Activated gamma-delta T cell treated with Interleukin-2 at 50 U/mL for 16 hours (primary cell): ENCODE data around the gene PRKAR1B.
"Not testable (repeated sequence)": the region's sequence is repeated elsewhere in the genome, so short reads cannot be mapped to it uniquely, and the experiment has no call there.

Experiments
- DNase-seq: peaks from one replicate; pipeline ENCODE4 v3.0.0-alpha.2; 2020

Gene PRKAR1B

DNA sequence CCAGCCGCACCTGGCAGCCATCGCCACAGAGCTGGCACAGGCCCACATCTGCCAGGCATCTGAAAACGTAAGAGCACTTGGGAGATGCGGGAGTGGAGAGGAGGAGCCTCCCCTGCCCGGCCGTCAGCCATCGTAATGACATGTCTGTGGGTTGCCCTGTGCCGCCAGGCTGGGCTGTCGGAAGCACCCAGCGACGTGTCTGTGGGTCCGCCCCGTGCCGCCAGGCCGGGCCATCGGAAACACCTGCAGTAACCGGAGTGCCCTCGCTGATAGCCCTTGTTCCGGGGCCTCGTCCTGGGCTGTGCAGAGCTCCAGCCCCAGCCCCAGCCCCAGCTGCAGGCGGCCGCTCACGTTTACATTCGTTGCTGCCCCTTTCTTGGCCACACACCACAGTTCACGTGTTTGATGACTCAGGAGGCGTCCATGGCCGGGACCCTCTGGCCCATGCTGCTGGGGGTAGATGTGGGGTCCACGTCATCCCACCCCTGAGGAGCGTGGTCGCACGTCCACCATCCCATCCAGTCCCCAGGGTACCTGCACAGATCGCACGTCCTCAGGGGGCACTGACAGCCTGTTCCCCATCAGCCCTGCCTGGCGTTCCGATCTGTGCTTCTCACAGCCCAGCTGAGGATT, 30.0 kb upstream of the PRKAR1B start:
- DNase-seq = no peak

DNA sequence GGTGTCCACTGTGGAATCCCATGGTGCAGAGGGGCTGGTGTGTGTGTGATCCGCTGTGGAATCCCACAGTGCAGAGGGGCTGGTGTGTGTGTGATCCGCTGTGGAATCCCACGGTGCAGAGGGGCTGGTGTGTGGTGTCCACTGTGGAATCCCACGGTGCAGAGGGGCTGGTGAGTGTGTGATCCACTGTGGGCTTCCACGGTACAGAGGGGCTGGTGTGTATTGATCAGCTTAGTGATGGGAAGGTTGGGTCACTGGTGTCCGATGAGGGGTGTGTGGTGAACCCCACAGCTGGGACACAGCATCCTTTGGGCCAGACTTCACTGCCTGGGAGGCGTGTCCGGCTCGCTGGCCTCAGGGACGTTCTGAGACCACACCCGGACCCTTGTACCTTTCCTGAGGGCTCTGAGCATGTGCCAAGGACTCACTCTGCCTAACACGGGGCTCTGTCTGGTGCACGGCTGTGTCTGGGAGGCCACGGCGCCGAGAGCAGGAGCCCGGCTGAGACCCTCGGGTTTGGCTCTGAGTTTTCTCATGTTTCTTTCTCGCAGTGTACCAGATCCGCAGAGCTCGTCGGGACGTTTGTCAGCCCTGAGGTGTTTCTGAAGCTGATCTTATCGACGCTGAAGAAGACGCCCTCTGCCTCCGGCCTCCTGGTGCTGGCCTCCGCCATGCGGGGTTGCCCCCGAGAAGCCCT, 29.3 kb upstream of the PRKAR1B start:
- DNase-seq = no peak

DNA sequence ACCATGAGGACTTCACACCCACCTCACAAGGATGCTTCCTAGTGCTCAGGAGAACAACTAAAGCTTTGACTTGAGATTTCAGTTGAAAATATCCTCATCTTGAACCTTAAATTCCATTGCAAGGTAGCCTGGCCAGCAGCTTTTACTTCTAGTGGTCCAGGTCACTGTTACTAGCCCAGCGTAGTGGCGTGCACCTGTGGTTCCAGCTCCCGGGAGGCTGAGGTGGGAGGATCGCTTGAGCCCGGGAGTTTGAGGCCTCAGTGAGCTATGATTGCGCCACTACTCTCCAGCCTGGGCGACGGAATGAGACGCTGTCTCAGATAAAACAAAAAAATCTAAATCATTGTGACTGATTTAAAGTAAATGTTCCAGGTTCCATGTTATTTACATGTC, 28.3 kb upstream of the PRKAR1B start:
- no peak for DNase-seq

DNA sequence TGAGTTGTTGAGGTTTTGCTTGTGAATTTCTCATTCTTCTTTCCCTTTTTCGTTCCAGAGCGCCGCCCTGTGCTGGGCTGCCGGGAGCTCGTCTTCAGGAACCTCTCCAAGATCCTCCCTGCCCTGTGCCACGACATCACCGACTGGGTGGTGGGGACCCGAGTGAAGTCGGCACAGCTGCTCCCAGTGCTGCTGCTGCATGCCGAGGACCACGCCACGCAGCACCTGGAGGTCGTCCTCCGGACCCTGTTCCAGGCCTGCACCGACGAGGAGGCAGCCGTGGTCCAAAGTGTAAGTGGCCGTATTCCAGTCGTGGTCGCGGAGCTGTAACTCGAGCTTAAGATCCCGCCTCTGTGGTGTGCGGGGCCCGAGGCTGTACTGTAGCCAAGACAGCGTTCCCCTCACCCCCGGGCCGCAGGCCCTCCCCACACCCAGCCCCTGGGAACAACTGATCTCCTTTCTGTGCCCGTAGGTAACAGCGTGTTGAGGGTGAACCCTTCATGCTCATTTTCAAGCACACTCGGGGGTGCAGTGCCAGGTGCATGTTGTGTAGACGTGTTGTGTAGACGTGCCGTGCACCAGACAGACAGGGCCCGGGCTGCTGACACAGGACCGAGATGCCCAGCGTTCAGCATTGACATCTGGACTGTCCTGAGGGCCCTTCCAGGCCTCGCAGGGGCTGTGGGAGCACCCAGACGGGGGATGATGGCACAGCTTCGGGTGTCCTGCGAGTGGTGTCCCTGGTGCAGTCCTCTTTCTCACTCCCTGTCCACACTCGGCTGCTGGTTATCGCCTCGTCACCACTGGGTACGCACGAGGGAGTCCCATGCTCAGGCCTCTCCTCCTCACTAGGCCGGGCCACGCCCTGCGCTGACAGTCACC, 27.7 kb upstream of the PRKAR1B start:
- DNase-seq = no peak

DNA sequence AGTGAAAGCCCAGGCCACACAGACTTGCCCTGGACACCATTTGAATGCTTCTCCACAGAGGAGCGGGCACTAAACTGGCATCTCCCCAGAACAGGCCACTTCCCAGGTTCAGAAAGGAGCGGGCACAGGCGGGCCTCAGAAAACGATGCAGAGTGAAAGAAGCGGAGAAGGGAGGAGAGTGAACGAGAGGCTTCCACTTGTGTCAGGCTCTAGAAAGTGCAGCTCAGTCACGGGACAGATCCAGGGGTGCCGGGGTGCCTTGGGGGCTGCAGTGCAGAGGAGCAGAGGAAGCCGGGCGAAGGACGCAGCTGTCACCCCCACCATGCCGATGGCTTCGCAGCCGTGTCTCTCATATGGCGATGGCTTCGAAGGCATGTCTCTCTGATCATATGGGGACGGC, 26.1 kb upstream of the PRKAR1B start:
- no peak for DNase-seq

DNA sequence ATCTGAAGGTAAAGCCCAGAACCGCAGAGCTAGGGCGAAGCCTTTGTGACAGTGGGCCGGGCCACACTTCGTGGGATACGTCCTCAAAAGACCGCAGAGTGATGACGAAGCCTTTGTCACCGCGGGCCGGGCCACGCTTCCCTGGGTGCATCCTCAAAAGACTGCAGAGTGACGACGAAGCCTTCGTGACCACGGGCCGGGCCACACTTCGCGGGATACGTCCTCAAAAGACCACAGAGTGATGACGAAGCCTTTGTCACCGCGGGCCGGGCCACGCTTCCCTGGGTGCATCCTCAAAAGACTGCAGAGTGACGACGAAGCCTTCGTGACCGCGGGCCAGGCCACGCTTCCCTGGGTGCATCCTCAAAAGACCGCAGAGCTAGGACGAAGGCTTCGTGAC, 25.2 kb upstream of the PRKAR1B start:
- not testable (repeated sequence) for DNase-seq

DNA sequence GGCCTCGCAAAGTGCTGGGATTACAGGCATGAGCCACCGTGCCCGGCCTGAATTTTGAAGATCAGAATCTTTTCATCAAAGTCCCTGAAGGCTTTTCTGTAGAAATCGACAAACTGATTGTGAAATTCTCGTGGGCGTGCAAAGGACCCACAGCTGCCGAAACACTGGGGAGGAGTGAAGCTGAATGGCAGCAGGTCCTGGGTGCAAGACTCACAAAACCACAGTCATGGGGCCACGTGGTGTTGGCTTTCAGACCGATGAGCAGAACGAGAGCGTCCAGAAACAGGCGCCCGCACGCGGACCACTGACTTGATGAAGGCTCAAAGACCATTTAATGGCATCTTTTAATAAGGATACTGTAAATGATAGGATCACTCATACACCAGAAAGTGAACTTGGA, 24.7 kb upstream of the PRKAR1B start:
- DNase-seq = no peak

DNA sequence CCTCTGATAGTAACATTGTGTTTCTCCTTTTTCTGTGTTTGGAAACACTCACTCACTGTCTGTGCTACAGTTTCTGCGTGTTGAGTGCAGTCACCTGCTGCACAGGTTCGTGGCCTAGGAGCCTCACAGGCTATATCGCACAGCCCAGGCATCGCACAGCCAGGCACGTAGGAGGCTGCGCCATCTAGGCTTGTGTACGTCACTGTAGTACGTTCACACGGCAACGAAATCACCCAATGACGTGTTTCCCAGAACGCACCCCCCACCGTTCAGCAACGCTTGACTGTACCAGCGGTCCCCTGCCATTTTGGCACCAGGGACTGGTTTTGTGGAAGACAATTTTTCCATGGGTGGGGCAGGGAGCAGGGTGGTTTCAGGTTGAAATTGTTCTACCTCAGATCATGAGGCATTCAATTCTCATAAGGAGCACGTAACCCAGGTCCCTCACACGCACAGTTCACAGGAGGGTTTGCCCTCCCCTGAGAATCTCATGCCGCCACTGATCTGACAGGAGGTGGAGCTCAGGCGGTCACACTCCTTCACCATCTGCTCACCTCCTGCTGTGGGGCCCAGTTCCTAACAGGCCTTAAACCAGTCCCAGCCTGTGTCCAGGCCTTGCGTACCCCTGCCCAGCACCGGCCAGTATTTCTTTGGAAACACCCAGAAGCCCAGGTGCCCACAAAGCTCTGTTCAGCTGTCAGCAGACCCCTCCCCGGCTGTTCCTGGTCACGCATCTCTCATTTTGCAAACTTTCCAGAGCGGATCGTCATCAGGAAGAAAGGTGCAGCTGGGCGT, 23.2 kb upstream of the PRKAR1B start:
- DNase-seq = no peak

DNA sequence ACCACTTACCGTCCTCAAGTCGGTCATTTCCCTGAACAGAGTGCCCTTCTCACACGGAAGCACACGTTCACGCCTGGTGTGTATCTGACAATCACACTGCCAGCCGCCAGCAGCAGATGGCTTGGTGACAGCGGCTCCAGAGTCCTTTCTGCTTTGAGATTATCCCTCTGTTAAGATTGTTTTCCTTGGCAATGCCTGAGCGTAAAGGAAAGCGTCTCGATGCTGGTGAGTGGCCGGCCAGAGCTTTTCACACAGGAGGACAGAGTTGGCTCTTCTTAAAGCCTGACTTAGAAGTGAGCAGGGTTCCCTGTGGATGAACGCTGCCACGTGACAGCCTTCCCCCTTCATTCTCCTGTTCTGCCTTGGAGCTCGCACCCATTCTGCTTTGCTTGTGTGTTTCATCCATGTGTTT, 22.1 kb upstream of the PRKAR1B start:
- no peak for DNase-seq

DNA sequence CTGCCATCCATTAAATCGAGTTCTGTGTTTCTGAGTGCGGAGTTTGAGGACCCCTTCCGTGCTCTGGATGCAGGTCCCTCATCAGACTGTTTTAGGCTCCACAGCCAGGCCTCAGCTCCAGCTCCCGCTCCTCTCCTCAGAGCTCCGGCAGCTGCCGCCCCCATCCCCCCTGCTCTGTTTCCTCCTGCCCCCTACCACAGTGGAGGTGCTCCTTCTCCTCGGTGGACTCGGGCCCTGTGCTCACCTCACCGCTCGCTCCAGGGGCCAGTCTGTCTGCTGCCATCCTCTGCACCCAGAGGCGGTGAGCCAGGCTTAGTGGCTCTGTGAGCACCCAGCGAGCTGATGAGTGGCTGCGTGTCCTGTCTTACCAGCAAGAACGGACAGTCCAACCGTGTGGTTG, 21.4 kb upstream of the PRKAR1B start:
- no peak for DNase-seq

DNA sequence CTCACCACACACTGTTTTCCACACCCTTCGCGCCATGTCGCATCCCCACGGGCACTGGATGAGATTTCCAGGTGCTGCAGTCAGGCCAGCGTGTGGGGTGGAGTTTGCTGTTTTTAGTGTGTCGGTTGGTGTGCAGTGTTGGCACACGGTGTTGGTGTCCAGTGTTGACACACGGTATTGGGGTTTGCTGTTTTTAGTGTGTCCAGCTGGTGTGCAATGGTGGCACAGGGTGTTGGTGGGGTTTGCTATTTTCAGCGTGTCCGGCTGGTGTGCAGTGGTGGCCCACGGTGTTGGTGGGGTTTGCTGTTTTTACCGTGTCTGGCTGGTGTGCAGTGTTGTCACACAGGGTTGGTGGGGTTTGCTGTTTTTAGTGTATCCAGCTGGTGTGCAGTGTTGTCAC, 20.1 kb upstream of the PRKAR1B start:
- DNase-seq = no peak

DNA sequence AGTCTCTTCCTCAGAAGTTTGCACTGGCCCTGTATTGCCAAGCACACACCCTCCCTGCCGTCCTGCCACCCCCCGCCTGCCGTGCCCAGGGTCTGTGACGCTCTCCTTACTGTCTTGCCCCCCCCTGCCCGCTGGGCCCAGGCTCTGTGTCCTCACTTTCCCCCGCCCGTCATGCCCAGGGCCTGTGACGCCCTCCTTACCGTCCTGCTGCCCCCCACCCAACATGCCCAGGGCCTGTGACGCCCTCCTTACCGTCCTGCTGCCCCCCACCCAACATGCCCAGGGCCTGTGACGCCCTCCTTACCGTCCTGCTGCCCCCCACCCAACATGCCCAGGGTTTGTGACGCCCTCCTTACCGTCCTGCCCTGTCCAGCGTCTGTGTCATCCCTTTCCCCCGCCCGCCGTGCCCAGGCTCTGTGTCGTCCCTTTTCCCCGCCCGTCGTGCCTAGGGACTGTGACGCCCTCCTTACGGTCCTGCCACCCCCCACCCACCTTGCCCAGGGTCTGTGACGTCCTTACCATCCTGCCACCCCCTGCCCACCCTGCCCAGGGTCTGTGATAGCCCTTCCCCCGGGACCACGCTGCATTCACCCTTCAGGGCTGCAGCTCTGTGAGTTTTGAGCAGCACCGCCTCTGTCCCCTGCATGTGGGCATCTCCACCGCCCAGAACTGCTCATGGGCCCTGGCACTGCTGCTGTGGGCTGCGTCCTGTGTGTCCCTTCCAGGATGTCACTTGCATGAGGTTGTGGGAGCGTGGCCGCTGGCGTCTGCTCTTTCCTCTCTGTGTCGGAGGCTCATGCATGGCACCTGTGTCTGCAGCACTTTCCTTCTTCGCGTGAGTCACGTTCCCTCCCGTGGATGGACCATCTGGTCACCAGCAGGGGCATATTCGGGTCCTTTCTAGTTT, 19.3 kb upstream of the PRKAR1B start:
- no peak for DNase-seq

DNA sequence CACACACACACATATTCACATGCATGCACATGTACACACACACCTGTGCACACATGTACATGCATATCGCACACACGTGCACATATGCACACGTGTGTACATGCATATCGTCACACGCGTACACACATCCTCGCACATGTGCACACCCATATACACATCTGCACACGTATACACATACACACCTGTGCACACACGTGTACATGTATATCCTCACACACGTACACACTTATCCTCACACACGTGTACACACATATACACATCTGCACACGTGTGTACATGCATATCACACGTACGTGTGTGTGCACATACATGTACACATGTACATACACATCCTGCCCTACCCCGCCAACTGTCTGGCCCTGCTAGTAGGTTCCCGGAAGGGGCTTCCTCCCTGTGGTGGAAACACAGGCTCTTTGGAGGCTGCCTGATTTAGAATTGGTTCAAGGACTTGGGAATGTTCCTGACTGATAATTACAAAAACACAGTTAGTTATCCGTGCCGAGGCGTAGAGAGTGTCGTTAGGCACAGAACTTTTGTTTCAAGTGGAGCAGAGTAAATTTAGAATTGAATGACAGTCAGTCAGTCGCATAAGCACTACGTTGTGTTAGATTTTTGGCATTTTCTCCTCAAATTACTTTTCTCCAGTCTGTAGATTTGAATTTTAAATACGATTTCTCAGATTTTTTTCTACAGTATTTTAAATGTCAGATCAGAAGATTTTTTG, 18.5 kb upstream of the PRKAR1B start:
- DNase-seq = no peak

DNA sequence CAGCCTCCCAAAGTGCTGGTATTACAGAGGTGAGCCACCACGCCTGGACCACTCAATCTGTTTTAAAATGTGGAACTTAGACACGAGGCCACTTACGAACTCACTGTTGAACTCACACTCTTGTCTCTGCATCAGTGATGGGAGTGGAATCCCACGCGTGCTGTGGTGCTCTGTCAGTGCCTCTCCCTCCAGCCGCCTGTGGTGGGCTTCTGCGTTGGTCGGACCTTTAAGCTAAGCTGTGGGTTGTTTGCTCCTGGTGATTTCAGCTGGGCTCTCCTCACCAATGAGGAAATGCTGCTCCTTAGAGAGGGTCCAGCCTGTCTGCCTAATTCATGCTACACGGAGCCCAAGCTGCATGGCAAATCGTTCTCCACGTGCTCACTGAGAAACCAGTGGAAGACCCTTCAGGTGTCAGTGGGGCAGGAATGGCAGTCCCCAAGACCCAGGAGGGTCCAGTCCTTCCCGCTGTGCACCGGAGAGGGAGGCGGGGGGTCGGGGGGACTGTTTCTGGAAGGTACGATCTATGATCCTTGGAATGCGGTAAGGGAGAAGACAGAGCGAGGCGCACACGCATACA, 17.9 kb upstream of the PRKAR1B start:
- DNase-seq = no peak

DNA sequence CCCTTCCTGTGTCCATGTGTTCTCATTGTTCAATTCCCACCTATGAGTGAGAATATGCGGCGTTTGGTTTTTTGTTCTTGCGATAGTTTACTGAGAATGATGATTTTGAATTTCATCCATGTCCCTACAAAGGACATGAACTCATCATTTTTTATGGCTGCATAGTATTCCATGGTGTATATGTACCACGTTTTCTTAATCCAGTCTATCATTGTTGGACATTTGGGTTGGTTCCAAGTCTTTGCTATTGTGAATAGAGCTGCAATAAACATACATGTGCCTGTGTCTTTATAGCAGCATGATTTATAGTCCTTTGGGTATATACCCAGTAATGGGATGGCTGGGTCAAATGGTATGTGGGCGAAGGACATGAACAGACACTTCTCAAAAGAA, 17.0 kb upstream of the PRKAR1B start:
- not testable (repeated sequence) for DNase-seq

DNA sequence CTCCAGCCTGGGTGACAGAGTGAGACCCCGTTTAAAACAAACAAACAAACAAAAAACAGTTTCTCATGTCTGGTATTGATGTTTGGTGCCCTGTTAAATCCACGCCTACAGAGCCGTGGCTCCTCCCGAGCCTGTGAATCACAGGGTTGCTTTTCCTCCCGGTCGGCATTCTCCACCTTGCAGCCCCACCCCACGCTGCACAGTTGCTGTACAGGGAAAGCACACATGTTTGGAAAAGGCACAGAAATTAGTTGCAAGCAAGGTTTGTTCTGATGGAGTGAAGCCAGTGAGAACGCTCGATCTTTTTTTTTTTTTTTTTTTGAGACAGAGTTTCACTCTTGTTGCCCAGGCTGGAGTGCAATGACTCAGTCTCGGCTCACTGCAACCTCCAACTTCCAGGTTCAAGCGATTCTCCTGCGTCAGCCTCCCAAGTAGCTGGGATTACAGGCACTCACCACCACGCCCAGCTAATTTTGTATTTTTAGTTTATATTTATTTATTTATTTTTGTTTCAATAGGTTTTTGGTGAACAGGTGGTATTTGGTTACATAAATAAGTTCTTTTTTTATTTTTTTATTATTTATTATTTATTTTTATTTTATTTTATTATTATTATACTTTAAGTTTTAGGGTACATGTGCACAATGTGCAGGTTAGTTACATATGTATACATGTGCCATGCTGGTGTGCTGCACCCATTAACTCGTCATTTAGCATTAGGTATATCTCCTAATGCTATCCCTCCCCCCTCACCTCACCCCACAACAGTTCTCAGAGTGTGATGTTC, 16.5 kb upstream of the PRKAR1B start:
- DNase-seq = not testable (repeated sequence)

DNA sequence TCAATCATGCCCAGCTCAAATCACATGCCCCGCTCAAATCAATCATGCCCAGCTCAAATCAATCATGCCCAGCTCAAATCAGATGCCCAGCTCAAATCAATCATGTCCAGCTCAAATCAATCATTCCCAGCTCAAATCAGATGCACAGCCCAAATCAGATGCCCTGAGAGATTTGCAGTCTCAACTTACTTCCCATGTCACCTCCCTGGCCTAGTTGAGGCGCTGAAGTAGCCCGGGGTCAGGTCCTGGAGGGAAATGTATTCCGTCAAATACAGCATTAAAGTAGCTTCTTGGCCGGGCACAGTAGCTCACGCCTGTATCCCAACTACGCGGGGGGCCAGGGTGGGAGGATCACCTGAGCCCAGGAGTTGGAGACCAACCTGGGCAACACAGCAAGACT, 15.7 kb upstream of the PRKAR1B start:
- DNase-seq = no peak

DNA sequence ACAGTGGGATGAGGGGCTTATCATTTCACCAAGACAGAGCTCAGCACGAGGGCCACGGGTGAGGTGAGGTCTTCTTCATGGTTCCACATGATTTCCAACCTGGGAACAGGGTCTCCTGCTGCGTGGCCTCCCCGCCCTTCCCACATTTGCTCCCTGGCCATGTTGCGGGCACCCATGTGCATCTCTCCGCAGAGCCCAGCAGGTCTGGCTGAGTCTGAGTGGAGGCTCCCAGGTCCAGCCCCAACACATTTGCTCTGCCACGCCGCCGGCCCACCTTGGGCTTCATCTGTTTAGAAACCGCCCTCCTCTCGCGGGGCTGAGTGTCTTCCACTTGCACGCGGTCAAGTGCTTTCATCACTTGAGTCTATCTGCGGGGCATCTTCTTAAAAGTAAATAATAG, 14.8 kb upstream of the PRKAR1B start:
- no peak for DNase-seq

DNA sequence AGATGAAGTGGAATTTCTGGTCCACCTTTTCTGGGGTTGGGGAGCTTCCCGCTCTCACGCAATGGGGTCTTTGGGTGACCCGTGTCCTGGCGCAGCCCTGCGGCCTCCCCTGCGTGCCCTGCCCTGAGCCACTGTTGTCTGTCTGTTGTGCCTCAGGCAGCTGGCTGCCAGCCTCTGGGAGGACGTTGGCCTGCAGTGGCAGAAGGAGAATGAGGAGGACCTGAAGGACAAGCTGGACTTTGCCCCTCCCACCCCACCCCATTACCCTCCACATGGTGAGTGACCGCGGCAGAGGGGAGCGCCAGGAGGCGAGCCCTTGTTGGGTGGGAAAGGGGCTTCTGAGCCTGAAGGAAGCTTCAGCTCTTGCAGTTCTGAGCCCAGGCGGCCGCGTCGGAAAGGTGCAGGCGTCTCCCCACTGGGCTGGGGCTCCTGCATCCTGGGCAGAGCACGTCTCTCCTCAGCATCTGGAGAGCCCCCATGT, 14.2 kb upstream of the PRKAR1B start:
- no peak for DNase-seq
